IPS-18a (cell line): ENCODE results near the gene FGF9.

Experiments used
- H3K27ac ChIP-seq: one replicate; pipeline ENCODE4 v1.5.1; 2013; ENCODE audit warnings: low read length
- H3K27me3 ChIP-seq: one replicate; pipeline ENCODE4 v1.6.1; 2013; ENCODE audit warnings: mild to moderate bottlenecking, low read length; ENCODE audit not compliant: control insufficient read depth, insufficient read depth
- H3K36me3 ChIP-seq: one replicate; pipeline ENCODE4 v1.6.1; 2013; ENCODE audit warnings: low read depth, low read length; ENCODE audit not compliant: control insufficient read depth
- H3K4me1 ChIP-seq: one replicate; pipeline ENCODE4 v1.6.1; 2013; ENCODE audit warnings: low read depth, low read length; ENCODE audit not compliant: control insufficient read depth
- H3K4me3 ChIP-seq: one replicate; pipeline ENCODE4 v1.5.1; 2013; ENCODE audit warnings: low read length
- H3K9ac ChIP-seq: one replicate; pipeline ENCODE4 v1.6.1; 2013; ENCODE audit warnings: mild to moderate bottlenecking, low read length, moderate library complexity
- H3K9me3 ChIP-seq: one replicate; pipeline ENCODE4 v1.6.1; 2013; ENCODE audit warnings: low read depth, low read length; ENCODE audit not compliant: control insufficient read depth

FGF9 gene

GRCh38 chr13:21670883-21671619, at the start of gene FGF9:
TSS of gene FGF9 (plus strand) at chr13:21671073. CDS start at chr13:21671913, 840 bp downstream.
- H3K36me3 ChIP-seq: no peaks in the 10 kb centered on the region
- H3K4me1 ChIP-seq: peaks cover 24% of the 10 kb centered on the region
- no peaks in the 10 kb centered on the region for H3K9me3 ChIP-seq
- H3K27ac ChIP-seq: no peak within 1 kb of the TSS
- peaks cover 89% of the 10 kb centered on the region for H3K27me3 ChIP-seq
- peak within 1 kb of the TSS; percentile 65 for H3K9ac ChIP-seq
- H3K4me3 ChIP-seq: peak within 1 kb of the TSS; percentile 74

GRCh38 chr13:21625366-21625765, 45.5 kb upstream of the FGF9 start:
- no peaks in the 10 kb centered on the region for H3K27me3 ChIP-seq
- no peaks in the 10 kb centered on the region for H3K36me3 ChIP-seq
- H3K9me3 ChIP-seq: no peaks in the 10 kb centered on the region
- no peaks in the 10 kb centered on the region for H3K4me1 ChIP-seq
- no peak overlapping the region for H3K4me3 ChIP-seq
- H3K27ac ChIP-seq: no peak overlapping the region
- H3K9ac ChIP-seq: no peak overlapping the region

- Histone ChIP-seq H3K27me3 (no peaks in the 10 kb centered on the region), H3K27ac (no peak overlapping the region), H3K9me3 (peaks cover 3% of the 10 kb centered on the region), H3K4me3 (no peak overlapping the region), H3K36me3 (no peaks in the 10 kb centered on the region), H3K4me1 (no peaks in the 10 kb centered on the region), H3K9ac (no peak overlapping the region)
These were observed 38.7 kb upstream of the FGF9 start for GRCh38 chr13:21632196-21632595.

DNA sequence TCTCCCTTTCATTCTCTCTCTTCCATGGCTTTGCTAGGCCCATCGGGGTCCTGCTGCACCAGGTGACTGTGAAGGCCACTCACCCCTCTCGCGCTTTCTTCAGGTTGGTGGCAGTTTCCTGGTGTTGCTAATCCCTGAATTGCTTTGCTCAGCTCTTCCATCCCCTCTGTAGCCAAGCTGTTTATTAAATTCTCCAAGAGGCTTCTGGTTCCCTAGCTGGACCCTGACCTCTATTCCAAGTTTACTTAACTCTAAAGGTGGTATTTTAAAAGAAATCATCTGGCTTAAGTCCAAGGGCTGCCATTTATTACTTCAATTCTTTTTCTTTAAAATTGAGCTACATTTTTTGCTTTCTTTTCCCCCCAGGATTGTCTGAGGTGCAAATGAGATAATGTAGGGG, 34.2 kb upstream of the FGF9 start:
- no peaks in the 10 kb centered on the region for H3K4me1 ChIP-seq
- H3K27ac ChIP-seq: no peak overlapping the region
- no peak overlapping the region for H3K9ac ChIP-seq
- H3K36me3 ChIP-seq: no peaks in the 10 kb centered on the region
- no peaks in the 10 kb centered on the region for H3K27me3 ChIP-seq
- H3K9me3 ChIP-seq: no peaks in the 10 kb centered on the region
- H3K4me3 ChIP-seq: no peak overlapping the region

DNA sequence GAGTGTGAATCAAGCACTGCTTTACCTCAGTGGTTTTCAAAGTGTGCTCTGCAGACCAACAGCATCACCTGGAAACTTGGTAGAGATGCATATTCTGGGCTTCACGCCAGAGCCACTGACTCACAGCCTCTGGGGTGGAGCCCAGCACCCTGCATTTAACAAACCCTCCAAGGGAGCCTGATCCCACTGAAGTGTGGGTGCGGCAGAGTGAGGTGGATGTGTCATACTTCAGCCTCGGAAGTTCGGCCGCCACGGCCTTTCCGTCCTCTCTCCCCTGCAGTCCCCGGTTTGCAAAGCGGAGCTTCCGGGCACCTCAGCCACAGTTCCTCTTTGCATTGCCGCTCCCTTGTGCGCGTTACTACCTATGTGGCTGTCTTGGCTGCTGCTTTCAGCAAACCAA, 33.6 kb upstream of the FGF9 start:
- Histone ChIP-seq H3K27ac (no peak overlapping the region), H3K4me3 (no peak overlapping the region), H3K9ac (no peak overlapping the region), H3K4me1 (no peaks in the 10 kb centered on the region), H3K27me3 (no peaks in the 10 kb centered on the region), H3K36me3 (no peaks in the 10 kb centered on the region), H3K9me3 (no peaks in the 10 kb centered on the region)

GRCh38 chr13:21638319-21639282, 32.3 kb upstream of the FGF9 start:
- H3K4me3 ChIP-seq: no peak overlapping the region
- H3K27ac ChIP-seq: no peak overlapping the region
- H3K36me3 ChIP-seq: no peaks in the 10 kb centered on the region
- H3K9ac ChIP-seq: no peak overlapping the region
- no peaks in the 10 kb centered on the region for H3K4me1 ChIP-seq
- no peaks in the 10 kb centered on the region for H3K9me3 ChIP-seq
- H3K27me3 ChIP-seq: no peaks in the 10 kb centered on the region

GRCh38 chr13:21639561-21639960, 31.3 kb upstream of the FGF9 start:
- H3K9me3 ChIP-seq: no peaks in the 10 kb centered on the region
- no peaks in the 10 kb centered on the region for H3K27me3 ChIP-seq
- H3K4me3 ChIP-seq: no peak overlapping the region
- no peaks in the 10 kb centered on the region for H3K36me3 ChIP-seq
- H3K27ac ChIP-seq: no peak overlapping the region
- no peaks in the 10 kb centered on the region for H3K4me1 ChIP-seq
- no peak overlapping the region for H3K9ac ChIP-seq

DNA sequence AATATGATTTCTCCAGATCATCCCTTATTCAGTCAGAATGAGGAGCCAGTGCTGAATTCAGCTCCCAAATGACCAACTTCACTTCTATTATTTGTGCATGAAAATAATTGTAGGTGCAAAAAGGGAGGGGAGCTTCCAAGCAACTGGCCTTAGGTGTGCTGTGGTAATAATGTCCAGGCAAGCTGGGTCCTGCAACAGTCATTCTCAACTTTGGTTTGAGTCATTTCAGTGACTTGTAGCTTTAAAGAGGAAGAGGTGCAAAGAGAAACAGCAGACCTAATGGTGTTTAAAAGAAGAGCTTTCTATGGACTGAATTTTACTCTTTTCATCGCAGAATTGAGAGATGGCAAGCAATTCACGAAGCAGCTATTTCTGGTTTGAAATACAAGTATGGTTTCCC, 29.2 kb upstream of the FGF9 start:
- no peak overlapping the region for H3K27ac ChIP-seq
- H3K4me3 ChIP-seq: no peak overlapping the region
- H3K4me1 ChIP-seq: no peaks in the 10 kb centered on the region
- H3K36me3 ChIP-seq: no peaks in the 10 kb centered on the region
- no peak overlapping the region for H3K9ac ChIP-seq
- H3K9me3 ChIP-seq: no peaks in the 10 kb centered on the region
- no peaks in the 10 kb centered on the region for H3K27me3 ChIP-seq

DNA sequence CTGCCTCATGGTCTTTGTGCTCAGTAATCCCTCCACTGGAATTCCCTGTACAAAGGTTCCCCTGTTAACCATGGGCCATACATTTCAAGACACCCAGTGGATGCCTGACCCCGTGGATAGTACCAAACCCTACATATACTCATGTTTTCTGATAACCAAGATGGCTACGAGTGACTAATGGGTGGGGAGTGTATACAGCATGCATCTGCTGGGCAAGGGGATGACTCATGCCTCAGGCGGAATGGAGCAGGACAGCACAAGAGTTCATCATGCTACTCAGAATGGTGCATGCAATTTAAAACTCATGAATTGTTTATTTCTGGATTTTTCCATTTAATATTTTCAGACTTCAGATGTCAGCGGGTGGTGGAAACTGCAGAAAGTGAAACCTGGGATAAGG, 13.3 kb upstream of the FGF9 start:
- H3K9ac ChIP-seq: no peak overlapping the region
- H3K4me3 ChIP-seq: no peak overlapping the region
- H3K27me3 ChIP-seq: no peaks in the 10 kb centered on the region
- no peaks in the 10 kb centered on the region for H3K9me3 ChIP-seq
- no peaks in the 10 kb centered on the region for H3K36me3 ChIP-seq
- no peaks in the 10 kb centered on the region for H3K4me1 ChIP-seq
- H3K27ac ChIP-seq: no peak overlapping the region

DNA sequence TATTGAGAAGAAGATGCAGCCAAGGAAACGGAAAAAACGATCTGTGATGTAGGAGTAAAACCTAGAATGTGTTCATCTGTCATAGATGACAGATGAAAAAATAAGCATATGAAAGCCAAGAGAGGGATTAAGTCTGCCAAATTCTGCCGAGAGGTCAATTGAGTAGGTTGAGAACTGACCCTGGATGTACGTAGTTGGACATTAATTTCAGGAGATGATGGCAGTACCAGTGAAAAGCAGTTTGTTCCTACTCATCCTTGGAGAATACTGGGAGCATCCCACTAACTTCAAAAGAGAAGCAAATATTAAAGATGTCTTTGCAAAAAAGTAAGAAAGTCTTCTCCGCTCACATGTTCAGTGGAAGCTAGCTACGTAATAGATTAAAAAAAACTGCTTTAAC, 11.8 kb upstream of the FGF9 start:
- H3K9me3 ChIP-seq: no peaks in the 10 kb centered on the region
- no peaks in the 10 kb centered on the region for H3K36me3 ChIP-seq
- H3K4me1 ChIP-seq: no peaks in the 10 kb centered on the region
- H3K9ac ChIP-seq: no peak overlapping the region
- no peaks in the 10 kb centered on the region for H3K27me3 ChIP-seq
- no peak overlapping the region for H3K27ac ChIP-seq
- H3K4me3 ChIP-seq: no peak overlapping the region

DNA sequence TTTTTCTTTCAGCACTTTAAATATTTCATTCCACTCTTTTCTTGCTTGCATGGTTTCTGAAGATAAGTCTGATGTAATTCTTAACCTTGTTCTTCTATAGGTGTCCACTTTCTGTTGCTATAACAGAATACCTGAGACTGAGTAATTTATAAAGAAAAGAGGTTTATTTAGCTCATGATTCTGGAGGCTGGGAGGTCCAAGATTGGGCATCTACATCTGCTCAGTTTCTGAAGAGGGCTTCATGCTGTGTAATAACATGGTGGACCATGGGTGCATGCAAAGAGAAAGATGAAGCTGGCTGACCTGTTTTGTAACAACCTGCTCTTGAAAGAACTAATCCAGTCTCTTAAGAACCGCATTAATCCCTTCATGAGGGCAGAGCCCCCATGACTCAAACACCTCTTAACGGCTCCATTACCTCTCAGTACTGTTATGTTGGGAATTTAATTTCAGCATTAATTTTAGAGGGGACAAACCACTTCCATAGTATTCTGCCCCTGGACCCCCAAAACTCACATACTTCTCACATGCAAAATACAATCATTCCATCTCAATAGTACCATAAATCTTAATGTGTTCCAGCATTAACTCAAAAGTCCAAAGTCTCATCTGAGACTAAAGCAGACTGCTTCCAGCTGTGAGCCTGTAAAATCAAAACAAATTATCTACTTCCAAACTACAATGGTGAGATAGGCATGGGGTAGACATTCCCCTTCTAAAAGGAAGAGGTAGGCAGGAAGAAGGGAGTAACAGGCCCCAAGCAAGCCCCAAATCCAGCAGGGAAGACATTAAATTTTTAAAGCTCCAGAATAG, 9.6 kb upstream of the FGF9 start:
- no peaks in the 10 kb centered on the region for H3K27me3 ChIP-seq
- H3K4me3 ChIP-seq: no peak overlapping the region
- no peak overlapping the region for H3K9ac ChIP-seq
- H3K4me1 ChIP-seq: no peaks in the 10 kb centered on the region
- H3K36me3 ChIP-seq: no peaks in the 10 kb centered on the region
- H3K27ac ChIP-seq: no peak overlapping the region
- no peaks in the 10 kb centered on the region for H3K9me3 ChIP-seq
